PFSK-1 (cell line): ENCODE results near the gene HBB. TPM values are rescaled to one million over a fixed set of nuclear protein-coding genes. Genes with fewer than 3 reads are reported as not detected.

ENCODE experiments used
- FOXP2 ChIP-seq: optimal IDR thresholded peaks from 2 replicates; pipeline ENCODE3; 2011; ENCODE audit warnings: borderline replicate concordance, control low read depth, inconsistent platforms; ENCODE audit not compliant: insufficient read depth; ENCODE audit errors: extremely low read length, extremely low read depth
- POLR2AphosphoS5 ChIP-seq: IDR thresholded peaks from 2 replicates; pipeline ENCODE4 v1.6.1; 2012; ENCODE audit warnings: low read depth, mild to moderate bottlenecking, control low read depth, low read length, moderate library complexity
- SIN3A ChIP-seq: IDR thresholded peaks from 2 replicates; pipeline ENCODE4 v1.6.1; 2012; ENCODE audit warnings: mild to moderate bottlenecking, low read length, moderate library complexity, borderline replicate concordance; ENCODE audit not compliant: insufficient read depth
- TAF1 ChIP-seq: IDR thresholded peaks from 2 replicates; pipeline ENCODE4 v1.6.1; 2012; ENCODE audit warnings: low read length, control low read depth, borderline replicate concordance; ENCODE audit not compliant: insufficient read depth
- polyA plus RNA-seq: library from polyadenylated mRNA; unstranded; fragments of >200 nt; gene quantifications from one replicate; pipeline ENCODE4 v1.2.1, GENCODE V29; 2012; ENCODE audit warnings: low read depth, missing spikeins; ENCODE audit not compliant: insufficient read length
- TF ChIP-seq, protein P1 (sequence below), 2 experiments: IDR thresholded peaks; 2 replicates each; pipeline versions ENCODE4 v1.6.1 to v1.8.0; 2011 to 2012; ENCODE audit warnings: low read depth in 2 of 2, low read length in 2 of 2, control low read depth in 1 of 2, inconsistent platforms in 1 of 2, mild to moderate bottlenecking in 1 of 2, moderate library complexity in 1 of 2; ENCODE audit not compliant: insufficient read depth in 1 of 2

Gene HBB
- polyA plus RNA-seq: not detected

GRCh38 chr11:5226732-5227310 lies at the start of gene HBB:
Gene HBB, minus strand, starts transcription at chr11:5227071. Its CDS starts 50 bp downstream, at chr11:5227021.
- TF ChIP-seq FOXP2: no peak
- no peak for TF ChIP-seq POLR2AphosphoS5
- TF ChIP-seq, protein P1, sequence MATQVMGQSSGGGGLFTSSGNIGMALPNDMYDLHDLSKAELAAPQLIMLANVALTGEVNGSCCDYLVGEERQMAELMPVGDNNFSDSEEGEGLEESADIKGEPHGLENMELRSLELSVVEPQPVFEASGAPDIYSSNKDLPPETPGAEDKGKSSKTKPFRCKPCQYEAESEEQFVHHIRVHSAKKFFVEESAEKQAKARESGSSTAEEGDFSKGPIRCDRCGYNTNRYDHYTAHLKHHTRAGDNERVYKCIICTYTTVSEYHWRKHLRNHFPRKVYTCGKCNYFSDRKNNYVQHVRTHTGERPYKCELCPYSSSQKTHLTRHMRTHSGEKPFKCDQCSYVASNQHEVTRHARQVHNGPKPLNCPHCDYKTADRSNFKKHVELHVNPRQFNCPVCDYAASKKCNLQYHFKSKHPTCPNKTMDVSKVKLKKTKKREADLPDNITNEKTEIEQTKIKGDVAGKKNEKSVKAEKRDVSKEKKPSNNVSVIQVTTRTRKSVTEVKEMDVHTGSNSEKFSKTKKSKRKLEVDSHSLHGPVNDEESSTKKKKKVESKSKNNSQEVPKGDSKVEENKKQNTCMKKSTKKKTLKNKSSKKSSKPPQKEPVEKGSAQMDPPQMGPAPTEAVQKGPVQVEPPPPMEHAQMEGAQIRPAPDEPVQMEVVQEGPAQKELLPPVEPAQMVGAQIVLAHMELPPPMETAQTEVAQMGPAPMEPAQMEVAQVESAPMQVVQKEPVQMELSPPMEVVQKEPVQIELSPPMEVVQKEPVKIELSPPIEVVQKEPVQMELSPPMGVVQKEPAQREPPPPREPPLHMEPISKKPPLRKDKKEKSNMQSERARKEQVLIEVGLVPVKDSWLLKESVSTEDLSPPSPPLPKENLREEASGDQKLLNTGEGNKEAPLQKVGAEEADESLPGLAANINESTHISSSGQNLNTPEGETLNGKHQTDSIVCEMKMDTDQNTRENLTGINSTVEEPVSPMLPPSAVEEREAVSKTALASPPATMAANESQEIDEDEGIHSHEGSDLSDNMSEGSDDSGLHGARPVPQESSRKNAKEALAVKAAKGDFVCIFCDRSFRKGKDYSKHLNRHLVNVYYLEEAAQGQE (IDR thresholded peaks at IDR 0.05; ENCODE audit: insufficient read depth in 1 of 2, low read depth in 2 of 2, low read length in 2 of 2): no peak
- no peak for TF ChIP-seq SIN3A
- no peak for TF ChIP-seq TAF1

GRCh38 chr11:5275369-5276110 lies 48.7 kb upstream of the HBB start:
- TF ChIP-seq SIN3A (no peak), POLR2AphosphoS5 (no peak), FOXP2 (no peak), TAF1 (no peak)
- TF ChIP-seq, protein P1 (IDR thresholded peaks at IDR 0.05; ENCODE audit: insufficient read depth in 1 of 2, low read depth in 2 of 2, low read length in 2 of 2): no peak

GRCh38 chr11:5274395-5274794 lies 47.5 kb upstream of the HBB start:
- TF ChIP-seq FOXP2: no peak
- TF ChIP-seq, protein P1 (IDR thresholded peaks at IDR 0.05; ENCODE audit: insufficient read depth in 1 of 2, low read depth in 2 of 2, low read length in 2 of 2): no peak
- TF ChIP-seq POLR2AphosphoS5: no peak
- TF ChIP-seq SIN3A: no peak
- TF ChIP-seq TAF1: no peak

- TF ChIP-seq POLR2AphosphoS5 (no peak), TAF1 (no peak), SIN3A (no peak), FOXP2 (no peak)
- TF ChIP-seq, protein P1 (IDR thresholded peaks at IDR 0.05; ENCODE audit: insufficient read depth in 1 of 2, low read depth in 2 of 2, low read length in 2 of 2): no peak
Observed at GRCh38 chr11:5272395-5273017, 45.6 kb upstream of the HBB start.
